Measurements from ENCODE around the gene FOXK1. TPM values are rescaled to one million over a fixed set of nuclear protein-coding genes. Genes with fewer than 3 reads are reported as not detected.
"Not testable (repeated sequence)": the region's sequence is repeated elsewhere in the genome, so short reads cannot be mapped to it uniquely, and the experiment has no call there.

FOXK1 gene
- total RNA-seq, 1 experiment from 2014 or later = 21.8 TPM

GRCh38 chr7:4687956-4688355 is 5.9 kb downstream of the FOXK1 start:
- no peak overlapping the region for H3K4me3 ChIP-seq
- H3K27me3 ChIP-seq = no peaks in the 10 kb centered on the region
- DNase-seq = no peak
- H3K36me3 ChIP-seq = peaks cover 34% of the 10 kb centered on the region
- H3K9me3 ChIP-seq = no peaks in the 10 kb centered on the region

GRCh38 chr7:4689151-4689550 is 7.1 kb downstream of the FOXK1 start:
- H3K4me3 ChIP-seq = no peak overlapping the region
- H3K27me3 ChIP-seq = no peaks in the 10 kb centered on the region
- no peaks in the 10 kb centered on the region for H3K9me3 ChIP-seq
- DNase-seq = no peak
- peaks cover 28% of the 10 kb centered on the region for H3K36me3 ChIP-seq

GRCh38 chr7:4689668-4690067 is 7.6 kb downstream of the FOXK1 start:
- no peak for DNase-seq
- H3K9me3 ChIP-seq = no peaks in the 10 kb centered on the region
- no peaks in the 10 kb centered on the region for H3K27me3 ChIP-seq
- H3K36me3 ChIP-seq = peaks cover 26% of the 10 kb centered on the region
- no peak overlapping the region for H3K4me3 ChIP-seq

GRCh38 chr7:4690953-4691856 is 9.1 kb downstream of the FOXK1 start:
- Histone ChIP-seq H3K9me3 (no peaks in the 10 kb centered on the region), H3K4me3 (no peak overlapping the region), H3K27me3 (no peaks in the 10 kb centered on the region), H3K36me3 (peaks cover 16% of the 10 kb centered on the region)
- no peak for DNase-seq

GRCh38 chr7:4692055-4692454 is 10.0 kb downstream of the FOXK1 start:
- no peak for DNase-seq
- Histone ChIP-seq H3K9me3 (no peaks in the 10 kb centered on the region), H3K36me3 (peaks cover 16% of the 10 kb centered on the region), H3K27me3 (no peaks in the 10 kb centered on the region), H3K4me3 (no peak overlapping the region)

- not testable (repeated sequence) for H3K9me3 ChIP-seq, H3K27me3 ChIP-seq, DNase-seq, H3K4me3 ChIP-seq
- H3K36me3 ChIP-seq = peaks cover 10% of the 10 kb centered on the region
These were observed 10.5 kb downstream of the FOXK1 start for GRCh38 chr7:4692622-4693021.

- Histone ChIP-seq H3K27me3 (no peaks in the 10 kb centered on the region), H3K4me3 (no peak overlapping the region), H3K9me3 (no peaks in the 10 kb centered on the region), H3K36me3 (peaks cover 8% of the 10 kb centered on the region)
- DNase-seq = no peak
These were observed 11.1 kb downstream of the FOXK1 start for GRCh38 chr7:4693152-4693551.

GRCh38 chr7:4693749-4694148 is 11.7 kb downstream of the FOXK1 start:
- no peaks in the 10 kb centered on the region for H3K9me3 ChIP-seq
- no peak for DNase-seq
- H3K4me3 ChIP-seq = no peak overlapping the region
- peaks cover 8% of the 10 kb centered on the region for H3K36me3 ChIP-seq
- no peaks in the 10 kb centered on the region for H3K27me3 ChIP-seq

GRCh38 chr7:4694305-4694704 is 12.2 kb downstream of the FOXK1 start:
- Histone ChIP-seq H3K4me3 (peak overlapping the region; percentile 1; the same call in 1 of the 2 replicates), H3K36me3 (peaks cover 8% of the 10 kb centered on the region), H3K27me3 (no peaks in the 10 kb centered on the region), H3K9me3 (no peaks in the 10 kb centered on the region)
- DNase-seq = no peak

- no peak for DNase-seq
- H3K9me3 ChIP-seq = no peaks in the 10 kb centered on the region
- H3K27me3 ChIP-seq = no peaks in the 10 kb centered on the region
- H3K36me3 ChIP-seq = no peaks in the 10 kb centered on the region
- no peak overlapping the region for H3K4me3 ChIP-seq
These were observed 16.7 kb downstream of the FOXK1 start for GRCh38 chr7:4698707-4699275.

- no peak for DNase-seq
- Histone ChIP-seq H3K27me3 (no peaks in the 10 kb centered on the region), H3K9me3 (no peaks in the 10 kb centered on the region), H3K4me3 (no peak overlapping the region), H3K36me3 (no peaks in the 10 kb centered on the region)
These were observed 17.7 kb downstream of the FOXK1 start for GRCh38 chr7:4699841-4700240.

GRCh38 chr7:4700577-4701235 is 18.6 kb downstream of the FOXK1 start:
- peak; percentile 25 for DNase-seq
- no peaks in the 10 kb centered on the region for H3K9me3 ChIP-seq

GRCh38 chr7:4702961-4703512 is 20.9 kb downstream of the FOXK1 start:
- DNase-seq = no peak

More at GRCh38 chr7:4700577-4701235, 18.6 kb downstream of the FOXK1 start:
- Histone ChIP-seq H3K4me3 (no peak overlapping the region), H3K36me3 (no peaks in the 10 kb centered on the region), H3K27me3 (no peaks in the 10 kb centered on the region)

GRCh38 chr7:4703532-4703931 is 21.4 kb downstream of the FOXK1 start:
- no peaks in the 10 kb centered on the region for H3K36me3 ChIP-seq
- no peaks in the 10 kb centered on the region for H3K9me3 ChIP-seq
- H3K4me3 ChIP-seq = no peak overlapping the region
- no peaks in the 10 kb centered on the region for H3K27me3 ChIP-seq
- DNase-seq = no peak

More at GRCh38 chr7:4702961-4703512, 20.9 kb downstream of the FOXK1 start:
- H3K27me3 ChIP-seq = no peaks in the 10 kb centered on the region
- no peaks in the 10 kb centered on the region for H3K36me3 ChIP-seq
- no peak overlapping the region for H3K4me3 ChIP-seq
- H3K9me3 ChIP-seq = no peaks in the 10 kb centered on the region

GRCh38 chr7:4706384-4707216 is 24.5 kb downstream of the FOXK1 start:
- DNase-seq = no peak
- Histone ChIP-seq H3K36me3 (peaks cover 8% of the 10 kb centered on the region; the same call in 1 of the 2 replicates), H3K4me3 (no peak overlapping the region), H3K9me3 (no peaks in the 10 kb centered on the region), H3K27me3 (no peaks in the 10 kb centered on the region)

- Histone ChIP-seq H3K36me3 (peaks cover 10% of the 10 kb centered on the region; the same call in 1 of the 2 replicates), H3K27me3 (no peaks in the 10 kb centered on the region), H3K4me3 (no peak overlapping the region), H3K9me3 (no peaks in the 10 kb centered on the region)
- no peak for DNase-seq
These were observed 25.2 kb downstream of the FOXK1 start for GRCh38 chr7:4707217-4707741.
